ENCODE measurements around the gene RNASET2.

- no peak for TF ChIP-seq CTCF (IDR thresholded peaks at IDR 0.05)
- TF ChIP-seq POLR2A (IDR thresholded peaks at IDR 0.05) = no peak
Measured at GRCh38 chr6:166944666-166945256, 11.6 kb downstream of the RNASET2 start.

Measured in testis (tissue), 2 donors.